ENCODE data around the gene EPB41L4B. TPM values are rescaled to one million over a fixed set of nuclear protein-coding genes. Genes with fewer than 3 reads are reported as not detected.

The EPB41L4B gene
- total and polyA plus RNA-seq, 2 of the 13 experiments (the other 11 are each of a cell fraction or from before 2014, with no cell fraction given) = 17.6 to 22.1 TPM

GRCh38 chr9:109315480-109316206 is 5.2 kb downstream of the EPB41L4B start:
- ChIA-PET POLR2A (interaction anchor here (1.1 to 2.2 kb wide), 2 partner anchors 9 to 64 kb away, joined by 5 to 14 read pairs; no protein-coding TSS in a partner anchor), CTCF (ENCODE audit: low intra/inter-chr PET ratio, low total read pairs) (no interaction called here)
- FAIRE-seq = no peak
- Histone ChIP-seq H3K9ac (ENCODE audit: insufficient read depth, low read depth, low read length) (no peak overlapping the region), H3K36me3 (replicated peaks in 1 of 2; ENCODE audit: control insufficient read depth in 1 of 2, insufficient read depth in 2 of 2, low read length in 2 of 2) (no peaks in the 10 kb centered on the region), H3K4me1 (ENCODE audit: insufficient read depth, low read length) (peaks cover 84% of the 10 kb centered on the region), H4K20me1 (ENCODE audit: insufficient read depth, low read length) (no peaks in the 10 kb centered on the region), H3K4me3 (replicated peaks in 1 of 3; ENCODE audit: insufficient read depth in 1 of 3, low read depth in 2 of 3, low read length in 3 of 3) (no peak overlapping the region), H2AFZ (ENCODE audit: low read length) (no peak overlapping the region), H3K4me2 (ENCODE audit: low read depth, low read length) (0 out of 2 replicates have a peak overlapping the region, but pooled peaks have one; percentile 34), H3K79me2 (ENCODE audit: insufficient read depth, low read length) (peaks cover 77% of the 10 kb centered on the region), H3K9me3 (ENCODE audit: low read length) (no peaks in the 10 kb centered on the region), H3K27ac (ENCODE audit: extremely low read length, insufficient read depth, low read length) (no peak overlapping the region), H3K27me3 (ENCODE audit: control insufficient read depth in 1 of 2, insufficient read depth in 2 of 2, low read length in 2 of 2) (no peaks in the 10 kb centered on the region; a peak in 1 of 5 replicates)
- intact Hi-C loops (cut with micrococcal nuclease; ENCODE audit: unreplicated experiment) = loop anchor here (2.0 kb wide), 1 partner anchor 123 kb away; no protein-coding TSS in a partner anchor
- WGBS (ENCODE audit: low lambda C conversion rate) = 81% methylated on average over 7 of the region's 7 CpGs
- no peak for DNase-seq (ENCODE audit: low spot score)
- ATAC-seq = no peak
- no TSS peak for BruUV-seq (replicated peaks)
- in situ Hi-C loops (cut with HindIII; ENCODE audit: extremely low pct_ligation_motif_present, low pct_unique_long_range_greater_than_20kb) = loop anchor here (5.0 kb wide), 1 partner anchor 68 kb away; no protein-coding TSS in a partner anchor
- TF ChIP-seq NR2F1 (CRISPR knock-in tag; IDR thresholded peaks at IDR 0.05) = no peak
- no peak for TF ChIP-seq KDM5B (CRISPR knock-in tag; IDR thresholded peaks at IDR 0.05; ENCODE audit: borderline replicate concordance)
- no peak for TF ChIP-seq ZNF138 (CRISPR knock-in tag; IDR thresholded peaks at IDR 0.05; ENCODE audit: low read depth)
- TF ChIP-seq ELF1 (CRISPR knock-in tag; IDR thresholded peaks at IDR 0.05) = no peak
- TF ChIP-seq ZKSCAN8 (CRISPR knock-in tag; IDR thresholded peaks at IDR 0.05; ENCODE audit: borderline replicate concordance) = no peak
- no peak for TF ChIP-seq ZNF687 (CRISPR knock-in tag; IDR thresholded peaks at IDR 0.05)
- no peak for TF ChIP-seq ARID4A (CRISPR knock-in tag; IDR thresholded peaks at IDR 0.05; ENCODE audit: borderline replicate concordance)
- peak; percentile 68 for TF ChIP-seq FOXA3 (CRISPR knock-in tag; IDR thresholded peaks at IDR 0.05)
- TF ChIP-seq NR3C1 (CRISPR knock-in tag; IDR thresholded peaks at IDR 0.05) = no peak
- no peak for TF ChIP-seq E2F5 (CRISPR knock-in tag; conservative IDR thresholded peaks at IDR 0.05)
- TF ChIP-seq ZFP91 (CRISPR knock-in tag; IDR thresholded peaks at IDR 0.05; ENCODE audit: borderline replicate concordance) = no peak

All from HepG2 (cell line).